GM18505 (cell line): ENCODE data around the gene AMFR.

Source experiments
- ATAC-seq: cut with Tn5 transposase; IDR thresholded peaks from one replicate; pipeline ENCODE4 v1.9.1; 2021; ENCODE audit not compliant: unreplicated experiment
- POLR2A ChIP-seq: IDR thresholded peaks from 4 replicates; pipeline ENCODE4 v1.6.1; 2011; ENCODE audit warnings: borderline replicate concordance; ENCODE audit not compliant: insufficient read depth, insufficient read length; ENCODE audit errors: extremely low read depth

AMFR gene

GRCh38 chr16:56420613-56421012 lies 4.7 kb downstream of the AMFR start:
- no peak for ATAC-seq

GRCh38 chr16:56419740-56420548 lies 5.4 kb downstream of the AMFR start:
- no peak for ATAC-seq

More at GRCh38 chr16:56420613-56421012, 4.7 kb downstream of the AMFR start:
- no peak for TF ChIP-seq POLR2A

GRCh38 chr16:56417138-56417537 lies 8.2 kb downstream of the AMFR start:
- no peak for ATAC-seq
- no peak for TF ChIP-seq POLR2A

More at GRCh38 chr16:56419740-56420548, 5.4 kb downstream of the AMFR start:
- no peak for TF ChIP-seq POLR2A

- no peak for ATAC-seq
- TF ChIP-seq POLR2A: no peak
Measured at GRCh38 chr16:56415875-56416274, 9.5 kb downstream of the AMFR start.

DNA sequence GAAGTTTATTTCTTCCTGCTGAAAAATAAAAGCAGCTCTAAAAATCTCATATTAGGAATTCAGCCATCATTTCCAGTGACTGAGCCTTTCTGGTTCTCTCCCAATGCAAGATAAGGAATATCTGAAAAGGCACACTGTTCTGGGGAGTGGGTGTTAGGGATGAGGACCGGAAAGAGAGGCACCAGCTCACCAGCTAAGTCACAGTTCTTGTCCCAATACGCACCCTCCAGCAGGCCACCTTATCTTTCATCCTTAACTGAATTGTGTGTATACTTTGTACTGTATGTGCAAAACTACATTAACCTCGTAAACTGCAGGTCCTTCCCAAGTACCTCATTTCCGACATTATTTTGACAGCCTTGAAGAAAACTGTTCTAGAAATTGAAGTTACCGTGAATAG lies 11.0 kb downstream of the AMFR start:
- no peak for TF ChIP-seq POLR2A
- ATAC-seq: no peak

DNA sequence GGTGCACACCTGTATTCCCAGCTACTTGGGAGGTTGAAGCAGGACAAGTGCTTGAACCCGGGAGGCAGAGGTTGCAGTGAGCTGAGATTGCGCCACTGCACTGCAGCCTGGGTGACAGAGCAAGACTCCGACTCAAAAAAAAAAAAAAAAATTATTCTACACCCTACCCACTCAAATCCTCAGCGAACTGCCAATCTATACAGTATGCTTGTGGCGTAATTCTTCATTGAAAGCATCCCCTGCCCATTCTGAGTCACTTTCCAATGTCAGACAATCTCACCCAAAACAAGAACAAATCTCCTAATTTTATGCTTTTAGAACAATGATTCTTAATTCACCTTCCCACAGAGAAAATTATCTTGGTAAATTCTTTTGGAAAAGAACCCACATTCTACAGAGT lies 12.0 kb downstream of the AMFR start:
- no peak for ATAC-seq
- no peak for TF ChIP-seq POLR2A

GRCh38 chr16:56411624-56412023 lies 13.7 kb downstream of the AMFR start:
- ATAC-seq: no peak
- TF ChIP-seq POLR2A: no peak

DNA sequence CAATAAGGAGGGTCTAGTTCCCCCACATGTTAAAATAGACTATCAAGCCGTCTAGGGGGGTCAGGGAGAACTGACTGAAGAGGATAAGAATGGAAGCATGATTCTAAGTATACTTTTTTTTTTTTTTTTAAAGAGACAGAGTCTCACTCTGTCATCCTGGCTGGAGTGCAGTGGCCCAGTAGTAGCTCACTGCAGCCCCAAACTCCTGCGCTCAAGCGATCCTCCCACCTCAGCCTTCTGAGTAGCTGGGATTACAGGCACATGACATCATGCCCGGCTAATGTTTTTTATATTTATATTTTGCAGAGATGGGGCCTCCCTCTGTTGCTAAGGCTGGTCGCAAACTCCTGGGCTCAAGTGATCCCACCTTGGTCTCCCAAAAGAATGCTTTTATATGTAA lies 14.2 kb downstream of the AMFR start:
- TF ChIP-seq POLR2A: no peak
- no peak for ATAC-seq

GRCh38 chr16:56409195-56409594 lies 16.1 kb downstream of the AMFR start:
- no peak for TF ChIP-seq POLR2A
- ATAC-seq: no peak

DNA sequence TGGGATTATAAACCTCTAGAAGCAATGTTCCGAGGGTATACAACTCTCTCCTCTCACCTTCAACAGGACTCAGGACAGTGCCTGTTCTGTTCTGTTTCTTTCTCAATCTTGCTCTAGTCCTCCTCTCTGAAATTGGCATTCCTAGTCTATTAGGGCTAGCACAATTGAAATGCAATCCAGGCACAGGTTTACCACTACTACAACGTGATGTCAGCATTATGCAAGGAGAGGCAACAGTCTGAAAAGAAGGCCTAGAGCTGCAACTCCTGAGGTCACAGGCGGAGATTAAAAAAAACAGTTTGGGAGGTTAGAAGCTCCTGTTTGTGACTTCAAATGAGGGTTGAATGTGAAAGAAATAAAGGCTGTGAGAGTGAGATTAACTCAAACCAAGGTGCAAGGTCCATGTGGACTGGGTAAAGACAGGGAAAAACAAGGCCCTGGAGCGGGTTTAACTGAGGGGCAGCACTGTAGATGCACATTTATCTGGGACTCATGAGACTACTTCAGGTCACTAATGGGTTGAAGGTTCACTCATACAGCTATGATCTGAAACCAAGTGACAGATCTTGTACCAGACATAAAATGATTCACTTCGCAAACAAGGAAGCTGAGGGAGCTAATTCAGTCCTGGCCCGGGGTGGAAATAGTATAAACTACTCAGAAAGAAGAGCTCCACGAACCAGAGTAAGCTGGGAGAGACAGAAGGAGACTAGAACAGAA lies 16.8 kb downstream of the AMFR start:
- no peak for TF ChIP-seq POLR2A
- ATAC-seq: no peak

DNA sequence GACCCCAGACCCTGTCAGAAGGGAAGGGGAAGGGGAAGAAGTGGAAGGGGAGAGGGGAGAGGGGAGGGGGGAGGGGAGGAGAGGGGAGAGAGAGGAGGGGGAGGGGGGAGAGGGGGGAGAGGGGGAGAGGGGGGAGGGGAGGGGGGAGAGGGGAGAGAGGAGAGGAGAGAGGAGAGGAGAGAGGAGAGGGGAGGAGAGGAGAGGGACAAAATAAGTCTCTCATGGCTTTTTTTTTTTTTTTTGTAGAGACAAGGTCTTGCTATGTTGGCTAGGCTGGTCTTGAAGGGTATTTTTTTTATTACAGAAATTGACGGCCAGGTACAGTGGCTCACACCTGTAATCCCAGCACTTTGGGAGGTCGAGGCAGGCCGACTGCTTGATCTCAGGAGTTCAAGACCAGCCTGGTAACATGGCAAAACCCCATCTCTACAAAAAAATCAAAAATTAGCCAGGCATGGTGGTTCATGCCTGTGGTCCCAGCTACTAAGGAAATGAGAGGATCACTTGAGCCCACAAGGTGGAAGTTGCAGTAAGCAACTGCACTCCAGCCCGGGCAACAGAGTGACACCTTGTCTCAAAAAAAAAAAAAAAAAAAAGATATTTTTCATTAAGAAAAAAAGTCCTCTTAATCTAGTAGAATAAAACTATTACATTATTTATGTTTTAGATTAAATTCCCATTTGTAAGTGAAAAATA lies 19.2 kb downstream of the AMFR start:
- TF ChIP-seq POLR2A: no peak

DNA sequence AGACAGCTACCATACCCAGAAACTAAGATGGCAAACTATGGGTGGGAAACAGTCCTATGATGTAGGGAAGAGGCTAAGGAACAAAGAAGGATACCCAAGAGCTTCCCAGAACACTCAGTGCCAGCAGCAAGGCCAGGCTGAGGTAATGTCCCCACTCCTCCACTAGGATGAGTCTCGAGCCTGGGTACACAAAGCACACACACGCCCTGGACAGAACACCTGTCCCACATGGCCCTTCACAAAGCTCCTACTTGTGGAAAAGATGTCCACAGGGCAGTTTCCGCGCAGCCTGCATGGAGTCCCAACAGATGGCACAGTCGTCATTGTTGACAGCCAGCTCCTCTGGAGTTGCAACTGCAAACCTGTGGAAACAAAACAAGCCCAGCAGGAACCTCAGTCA lies 23.9 kb downstream of the AMFR start:
- no peak for ATAC-seq
- no peak for TF ChIP-seq POLR2A

More for the DNA sequence above, 19.2 kb downstream of the AMFR start:
- ATAC-seq: no peak

DNA sequence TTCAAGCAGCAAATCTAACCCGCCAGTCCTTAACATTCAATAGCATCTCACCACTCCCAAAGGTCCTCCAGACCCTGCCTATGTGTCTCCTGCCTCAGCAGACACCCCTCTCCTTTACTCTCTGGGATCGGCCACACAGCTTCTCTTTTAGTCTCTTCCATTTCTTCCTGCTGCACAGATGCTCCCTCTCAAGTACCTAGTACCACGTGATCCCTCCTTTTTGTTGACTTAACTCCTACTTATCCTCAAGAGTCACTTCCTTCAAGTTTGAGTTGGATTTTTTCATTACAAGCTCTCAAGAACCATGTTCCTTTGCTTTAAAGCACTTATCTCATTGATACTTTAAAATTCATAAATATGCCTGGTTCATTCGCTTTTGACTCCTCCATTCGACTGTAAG lies 24.9 kb downstream of the AMFR start:
- no peak for ATAC-seq
- TF ChIP-seq POLR2A: no peak
